Lung (tissue), 12 donors: Measurements from ENCODE around the gene CBFA2T2. TPM values are rescaled to one million over a fixed set of nuclear protein-coding genes. Genes with fewer than 3 reads are reported as not detected.
"Not testable (repeated sequence)": the region's sequence is repeated elsewhere in the genome, so short reads cannot be mapped to it uniquely, and the experiment has no call there.

ENCODE experiments used
- ATAC-seq: fragments of 200-7000 bp; cut with Tn5 transposase; one replicate; pipeline ENCODE4 v1.9.1; 2020; ENCODE audit warnings: moderate number of reproducible peaks; ENCODE audit not compliant: insufficient read depth, low FRiP score
- DNase-seq, 3 donors: peaks; one replicate each; pipeline ENCODE4 v3.0.0-alpha.2; 2013 to 2017
- H3K27ac ChIP-seq, 2 donors: one replicate each; pipeline ENCODE4 v1.5.1; 2013; ENCODE audit warnings: mild to moderate bottlenecking in 2 of 2, moderate library complexity in 2 of 2, control low read depth in 1 of 2, inconsistent platforms in 1 of 2, low read depth in 1 of 2, low read length in 1 of 2
- H3K27me3 ChIP-seq, 3 donors: one replicate each; pipeline ENCODE4 v1.5.1; 2013; ENCODE audit warnings: low read length in 2 of 3; ENCODE audit not compliant: control insufficient read depth in 3 of 3, insufficient read depth in 3 of 3
- H3K36me3 ChIP-seq, 4 donors: one replicate each; pipeline ENCODE4 v1.5.1; 2013; ENCODE audit warnings: low read length in 4 of 4, mild to moderate bottlenecking in 1 of 4, moderate library complexity in 1 of 4; ENCODE audit not compliant: control insufficient read depth in 4 of 4, insufficient read depth in 4 of 4
- H3K4me1 ChIP-seq, 5 donors: one replicate each; pipeline ENCODE4 v1.5.1; 2013; ENCODE audit warnings: low read length in 5 of 5, mild to moderate bottlenecking in 2 of 5, moderate library complexity in 1 of 5; ENCODE audit not compliant: control insufficient read depth in 5 of 5, insufficient read depth in 5 of 5
- H3K4me3 ChIP-seq: one replicate; pipeline ENCODE4 v1.5.1; 2013; ENCODE audit warnings: mild to moderate bottlenecking, control low read depth, moderate library complexity
- H3K9ac ChIP-seq, 2 donors: one replicate each; pipeline ENCODE4 v1.5.1; 2013; ENCODE audit warnings: low read length in 2 of 2, control low read depth in 1 of 2; ENCODE audit not compliant: insufficient read depth in 1 of 2
- H3K9me3 ChIP-seq, 4 donors: one replicate each; pipeline ENCODE4 v1.5.1; 2013; ENCODE audit warnings: low read length in 3 of 4, mild to moderate bottlenecking in 1 of 4, moderate library complexity in 1 of 4; ENCODE audit not compliant: control insufficient read depth in 4 of 4, insufficient read depth in 3 of 4
- CTCF ChIP-seq: IDR thresholded peaks from 2 replicates; pipeline ENCODE4 v1.5.1; 2012; ENCODE audit warnings: mild to moderate bottlenecking; ENCODE audit errors: control extremely low read depth, extremely low read depth
- WGBS, 2 donors: extraction: QIAGEN DNeasy Blood & Tissue Kit; methylation state at CpG; one replicate each; pipeline ENCODE4 v1.1.7; 2013; 5-methylcytosine and 5-hydroxymethylcytosine counted together
- polyA plus RNA-seq, 2 donors: library from polyadenylated mRNA; stranded (reverse); fragments of 200-250 nt; gene quantifications; one replicate each; pipeline ENCODE4 v1.2.1, GENCODE V29; 2013
- total RNA-seq, 2 donors: library from RNA; depleted of rRNA in 1 of 2; stranded (reverse); fragments of >200 nt in 1 of 2; gene quantifications; one replicate each; pipeline ENCODE4 v1.2.1, GENCODE V29; 2014 to 2021
- donor health status: control.
- donor health status: control.
- donor health status: Bipolar disorder and iron deficiency.
- donor health status: healthy.
- donor health status: DM: yes; HTN: yes; CAD: no.

Gene CBFA2T2
- total and polyA plus RNA-seq, 4 donors, result 5.1 to 19.1 (median 8.2) TPM

GRCh38 chr20:33463332-33464101 is 26.4 kb upstream of the CBFA2T2 start:
- ATAC-seq (no peak), DNase-seq (no peak)
- WGBS, 2 donors, result 61 to 84% methylated on average over 7 of the region's 7 CpGs
- Histone ChIP-seq H3K4me1 (no peaks in the 10 kb centered on the region), H3K4me3 (no peak overlapping the region), H3K9me3 (peaks cover 0 to 2% (median 0%) of the 10 kb centered on the region in 4 donors), H3K27me3 (no peaks in the 10 kb centered on the region), H3K9ac (no peak overlapping the region), H3K27ac (no peak overlapping the region), H3K36me3 (no peaks in the 10 kb centered on the region)
- no peak for TF ChIP-seq CTCF

- not testable (repeated sequence) for H3K36me3 ChIP-seq, H3K4me1 ChIP-seq, ATAC-seq, DNase-seq, H3K27me3 ChIP-seq, H3K27ac ChIP-seq, H3K9me3 ChIP-seq, H3K9ac ChIP-seq, H3K4me3 ChIP-seq
- 78 to 85% methylated on average over 8 of the region's 8 CpGs for WGBS, 2 donors
Observed at GRCh38 chr20:33464759-33465158, 25.1 kb upstream of the CBFA2T2 start.

GRCh38 chr20:33465481-33466302 is 24.2 kb upstream of the CBFA2T2 start:
- no peaks in the 10 kb centered on the region for H3K9me3 ChIP-seq
- no peaks in the 10 kb centered on the region for H3K4me1 ChIP-seq
- H3K9ac ChIP-seq, result no peak overlapping the region
- WGBS, 2 donors, result 65 to 70% methylated on average over 9 of the region's 9 CpGs
- no peaks in the 10 kb centered on the region for H3K27me3 ChIP-seq
- no peak overlapping the region for H3K4me3 ChIP-seq
- DNase-seq, result no peak
- ATAC-seq, result no peak
- no peaks in the 10 kb centered on the region for H3K36me3 ChIP-seq
- no peak for TF ChIP-seq CTCF
- no peak overlapping the region for H3K27ac ChIP-seq

GRCh38 chr20:33466303-33466646 is 23.6 kb upstream of the CBFA2T2 start:
- DNase-seq (no peak), ATAC-seq (no peak)
- H3K9ac ChIP-seq, result no peak overlapping the region
- no peaks in the 10 kb centered on the region for H3K27me3 ChIP-seq
- H3K9me3 ChIP-seq, result no peaks in the 10 kb centered on the region
- H3K36me3 ChIP-seq, result no peaks in the 10 kb centered on the region
- H3K4me1 ChIP-seq, result no peaks in the 10 kb centered on the region
- no peak overlapping the region for H3K4me3 ChIP-seq
- no peak for TF ChIP-seq CTCF
- no peak overlapping the region for H3K27ac ChIP-seq
- WGBS, 2 donors, result 35 to 78% methylated on average over 3 of the region's 3 CpGs
